Prostate gland (tissue), 2 donors: ENCODE results near the gene CTNS.

Source experiments
- POLR2A ChIP-seq: fragments of 450-650 bp; IDR thresholded peaks from one replicate; pipeline ENCODE4 v1.6.1; 2016; ENCODE audit warnings: antibody characterized with exemption, mild to moderate bottlenecking
- POLR2AphosphoS5 ChIP-seq: sonication (generic); formaldehyde crosslinking; IDR thresholded peaks from one replicate; pipeline ENCODE4 v1.6.1; 2017; ENCODE audit warnings: antibody characterized with exemption
- TF ChIP-seq, protein P1 (sequence below), 4 experiments: fragments of 200-600 bp in 2 of 4; fragments of 450-650 bp in 2 of 4; sonication (generic) in 2 of 4; IDR thresholded peaks; 1 replicate in 3 of 4; 2 replicates in 1 of 4; pipeline ENCODE4 v1.5.1; 2016 to 2019; ENCODE audit warnings: antibody characterized with exemption in 4 of 4, mild to moderate bottlenecking in 2 of 4, moderate library complexity in 2 of 4

DNA sequence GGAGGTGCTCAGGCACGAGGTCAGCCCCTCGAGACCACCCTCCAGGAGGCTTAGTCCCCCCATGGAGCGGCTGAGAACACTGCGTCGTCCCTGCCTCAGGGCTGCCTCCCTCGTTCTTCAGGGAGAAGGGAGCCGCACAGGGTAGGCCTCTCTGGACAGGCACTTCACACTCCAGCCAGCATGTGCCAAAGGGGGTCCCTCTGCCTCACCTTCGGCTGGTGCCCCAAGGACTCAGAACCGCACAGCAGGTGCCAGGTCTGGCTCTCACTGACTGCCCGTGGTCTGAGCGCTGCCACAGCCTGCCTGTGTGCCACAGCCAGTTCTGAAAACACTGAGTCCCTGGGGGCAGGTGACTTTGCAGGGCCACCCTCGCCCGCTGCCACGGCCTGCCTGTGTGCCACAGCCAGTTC is 52.3 kb downstream of the CTNS start:
- TF ChIP-seq, protein P1, sequence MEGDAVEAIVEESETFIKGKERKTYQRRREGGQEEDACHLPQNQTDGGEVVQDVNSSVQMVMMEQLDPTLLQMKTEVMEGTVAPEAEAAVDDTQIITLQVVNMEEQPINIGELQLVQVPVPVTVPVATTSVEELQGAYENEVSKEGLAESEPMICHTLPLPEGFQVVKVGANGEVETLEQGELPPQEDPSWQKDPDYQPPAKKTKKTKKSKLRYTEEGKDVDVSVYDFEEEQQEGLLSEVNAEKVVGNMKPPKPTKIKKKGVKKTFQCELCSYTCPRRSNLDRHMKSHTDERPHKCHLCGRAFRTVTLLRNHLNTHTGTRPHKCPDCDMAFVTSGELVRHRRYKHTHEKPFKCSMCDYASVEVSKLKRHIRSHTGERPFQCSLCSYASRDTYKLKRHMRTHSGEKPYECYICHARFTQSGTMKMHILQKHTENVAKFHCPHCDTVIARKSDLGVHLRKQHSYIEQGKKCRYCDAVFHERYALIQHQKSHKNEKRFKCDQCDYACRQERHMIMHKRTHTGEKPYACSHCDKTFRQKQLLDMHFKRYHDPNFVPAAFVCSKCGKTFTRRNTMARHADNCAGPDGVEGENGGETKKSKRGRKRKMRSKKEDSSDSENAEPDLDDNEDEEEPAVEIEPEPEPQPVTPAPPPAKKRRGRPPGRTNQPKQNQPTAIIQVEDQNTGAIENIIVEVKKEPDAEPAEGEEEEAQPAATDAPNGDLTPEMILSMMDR (IDR thresholded peaks at IDR 0.05) = no peak
- no peak for TF ChIP-seq POLR2AphosphoS5
- TF ChIP-seq POLR2A = no peak
